ENCODE measurements around the gene LSP1.

DNA sequence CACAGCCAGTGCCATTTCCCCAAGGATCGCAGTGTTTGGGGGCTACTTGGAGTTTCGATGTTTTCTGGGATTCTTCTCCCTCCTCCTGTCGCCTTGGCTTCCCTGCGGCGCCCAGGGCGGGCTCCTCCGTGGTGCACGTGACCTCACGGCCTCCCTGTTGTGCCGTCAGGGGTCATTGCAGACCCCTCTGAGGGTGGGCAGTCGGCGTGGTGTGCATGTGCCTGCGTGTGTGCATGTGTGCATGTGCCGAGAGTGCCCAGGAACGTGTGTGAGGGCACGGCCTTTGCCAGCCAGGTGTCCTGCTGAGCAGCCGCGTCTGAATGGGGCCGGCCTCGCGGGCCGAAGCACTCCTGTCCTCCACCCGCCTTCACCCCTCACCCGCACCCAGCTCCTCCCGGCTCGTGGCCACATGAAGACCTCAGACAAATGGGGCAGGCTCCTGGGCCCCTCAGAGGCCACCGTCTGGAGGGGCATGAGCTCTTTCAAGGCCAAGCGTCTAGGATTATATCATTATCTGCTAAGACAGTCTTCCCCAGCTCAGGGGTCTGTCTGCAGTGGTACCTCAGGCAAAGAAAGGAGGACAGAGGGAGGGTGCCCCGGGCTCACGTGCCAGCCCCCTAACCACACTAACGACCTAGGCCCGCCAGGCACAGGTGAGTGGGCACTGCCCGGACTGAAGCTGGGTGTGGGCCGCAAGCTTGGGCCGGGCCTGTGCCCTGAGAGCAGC, 84.9 kb downstream of the LSP1 start:
- no peak for TF ChIP-seq CTCF (IDR thresholded peaks at IDR 0.05)
- no peak for TF ChIP-seq POLR2A (IDR thresholded peaks at IDR 0.05; ENCODE audit: low read depth)
- no peak for TF ChIP-seq POLR2AphosphoS5 (IDR thresholded peaks at IDR 0.05)
- no peak for TF ChIP-seq EP300 (IDR thresholded peaks at IDR 0.05)
